OCI-LY7 (cell line): ENCODE measurements around the gene SLC66A2. TPM values are rescaled to one million over a fixed set of nuclear protein-coding genes. Genes with fewer than 3 reads are reported as not detected.

Experiments
- BruUV-seq: library from RNA; stranded (reverse); fragments of 400-500 nt; replicated peaks from 2 replicates; lab custom pipeline; 2021; lab: Mats Ljungman, UMichigan
- CTCF ChIA-PET: fragments of 300-600 bp; sonication (Branson Sonifier 250); formaldehyde crosslinking; loops from one replicate; lab custom pipeline; 2022; ENCODE audit warnings: antibody characterized with exemption; ENCODE audit not compliant: unreplicated experiment; lab: Charles Lee
- POLR2A ChIA-PET: fragments of 300-600 bp; sonication (Branson Sonifier 250); formaldehyde crosslinking; loops from one replicate; lab custom pipeline; 2022; ENCODE audit warnings: antibody characterized with exemption; lab: Charles Lee
- DNase-seq: peaks from one replicate; pipeline ENCODE4 v3.0.0-alpha.2; 2015; ENCODE audit warnings: low spot score
- H2AFZ ChIP-seq: fragments of 200-600 bp; sonication (generic), shearing (Covaris generic); 2 replicates; pipeline ENCODE4 v1.6.1; 2014; ENCODE audit warnings: mild to moderate bottlenecking, antibody characterized with exemption, low read length, moderate library complexity
- H3K27ac ChIP-seq: fragments of 200-600 bp; sonication (generic); 2 replicates; pipeline ENCODE4 v1.5.1; 2014; ENCODE audit warnings: mixed run types, low read depth, mild to moderate bottlenecking, moderate library complexity, low read length, inconsistent platforms; ENCODE audit not compliant: poor library complexity, severe bottlenecking
- H3K36me3 ChIP-seq: fragments of 200-600 bp; sonication (generic); 2 replicates; pipeline ENCODE4 v1.6.1; 2014; ENCODE audit warnings: mild to moderate bottlenecking, antibody characterized with exemption, low read length, moderate library complexity, mixed read lengths; ENCODE audit not compliant: insufficient read depth
- H3K4me1 ChIP-seq: fragments of 200-600 bp; sonication (generic); 2 replicates; pipeline ENCODE4 v1.5.1; 2014; ENCODE audit warnings: mild to moderate bottlenecking, low read length; ENCODE audit not compliant: insufficient read depth, poor library complexity, severe bottlenecking
- H3K4me2 ChIP-seq: fragments of 200-600 bp; sonication (generic); 2 replicates; pipeline ENCODE4 v1.6.1; 2014; ENCODE audit warnings: mild to moderate bottlenecking, low read length
- H3K4me3 ChIP-seq: fragments of 200-600 bp; sonication (generic); 2 replicates; pipeline ENCODE4 v1.5.1; 2014; ENCODE audit warnings: mild to moderate bottlenecking, low read depth, low read length; ENCODE audit not compliant: poor library complexity, severe bottlenecking
- H3K79me2 ChIP-seq: fragments of 200-600 bp; sonication (generic); 2 replicates; pipeline ENCODE4 v1.6.1; 2016; ENCODE audit warnings: low read depth, mild to moderate bottlenecking, low read length, moderate library complexity, mixed read lengths; ENCODE audit not compliant: insufficient read depth
- H3K9me2 ChIP-seq: fragments of 200-600 bp; sonication (generic); 2 replicates; pipeline ENCODE4 v1.6.1; 2016; ENCODE audit warnings: mild to moderate bottlenecking, low read length, mixed read lengths; ENCODE audit not compliant: insufficient read depth
- H3K9me3 ChIP-seq: fragments of 200-600 bp; sonication (generic); 2 replicates; pipeline ENCODE4 v1.6.1; 2014; ENCODE audit warnings: mild to moderate bottlenecking, mixed run types, low read length, mixed read lengths
- H4K20me1 ChIP-seq: fragments of 200-600 bp; sonication (generic); 2 replicates; pipeline ENCODE4 v1.6.1; 2014; ENCODE audit warnings: mild to moderate bottlenecking, antibody characterized with exemption, low read length, moderate library complexity, mixed read lengths; ENCODE audit not compliant: insufficient read depth
- EZH2phosphoT487 ChIP-seq: fragments of 200-600 bp; sonication (generic); IDR thresholded peaks from 2 replicates; pipeline ENCODE4 v1.6.1; 2018; ENCODE audit warnings: low read depth, borderline replicate concordance, mild to moderate bottlenecking, mixed run types, antibody characterized with exemption, low read length, moderate library complexity, mixed read lengths
- intact Hi-C: fragments of 100-400 bp; cut with micrococcal nuclease; formaldehyde crosslinking; loops from one replicate; pipeline ENCODE4 v1.10.0; 2022; ENCODE audit not compliant: unreplicated experiment
- total RNA-seq, 2 experiments: library from RNA; depleted of rRNA in 1 of 2; stranded (reverse); fragments of >200 nt in 1 of 2; shearing (Covaris generic) in 1 of 2; gene quantifications; 2 replicates each; pipeline ENCODE4 v1.2.3, GENCODE V29; 2014 to 2022
- TF ChIP-seq, protein P1 (sequence below): fragments of 200-600 bp; sonication (generic); conservative IDR thresholded peaks from 2 replicates; pipeline ENCODE4 v1.5.1; 2014; ENCODE audit warnings: mild to moderate bottlenecking, antibody characterized with exemption, low read length, moderate library complexity, mixed read lengths

SLC66A2 gene
- total RNA-seq, 2 experiments from 2014 or later = 14.5 to 17.9 TPM

DNA sequence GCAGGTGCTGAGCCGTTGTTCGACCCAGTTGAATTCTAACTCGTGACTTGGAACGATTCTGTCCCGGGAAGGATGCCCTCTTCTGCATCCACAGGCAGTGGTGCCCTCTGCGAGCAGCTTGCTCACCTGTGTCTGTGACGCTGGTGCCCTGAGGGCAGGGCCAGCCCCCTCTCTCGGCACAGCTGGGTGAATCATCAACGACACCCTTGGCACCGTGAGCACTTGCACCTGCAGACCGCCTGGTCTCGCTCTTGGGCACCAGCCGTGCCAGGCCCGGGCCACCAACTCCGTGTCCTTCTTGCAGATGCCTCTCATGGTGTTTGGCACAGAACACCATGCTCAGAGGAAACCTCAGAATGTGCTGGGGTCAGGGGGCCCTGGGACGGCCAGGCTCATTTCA is 75.0 kb downstream of the SLC66A2 start:
- Histone ChIP-seq H3K4me3 (no peak overlapping the region), H3K9me2 (no peaks in the 10 kb centered on the region), H3K4me2 (no peak overlapping the region), H3K79me2 (no peaks in the 10 kb centered on the region), H4K20me1 (no peaks in the 10 kb centered on the region), H3K36me3 (no peaks in the 10 kb centered on the region), H3K4me1 (no peaks in the 10 kb centered on the region), H2AFZ (no peak overlapping the region), H3K9me3 (no peaks in the 10 kb centered on the region), H3K27ac (no peak overlapping the region)
- no TSS peak for BruUV-seq
- intact Hi-C loops = no loop called here
- POLR2A ChIA-PET = no interaction called here
- CTCF ChIA-PET = no interaction called here
- DNase-seq = no peak
- TF ChIP-seq, protein P1, sequence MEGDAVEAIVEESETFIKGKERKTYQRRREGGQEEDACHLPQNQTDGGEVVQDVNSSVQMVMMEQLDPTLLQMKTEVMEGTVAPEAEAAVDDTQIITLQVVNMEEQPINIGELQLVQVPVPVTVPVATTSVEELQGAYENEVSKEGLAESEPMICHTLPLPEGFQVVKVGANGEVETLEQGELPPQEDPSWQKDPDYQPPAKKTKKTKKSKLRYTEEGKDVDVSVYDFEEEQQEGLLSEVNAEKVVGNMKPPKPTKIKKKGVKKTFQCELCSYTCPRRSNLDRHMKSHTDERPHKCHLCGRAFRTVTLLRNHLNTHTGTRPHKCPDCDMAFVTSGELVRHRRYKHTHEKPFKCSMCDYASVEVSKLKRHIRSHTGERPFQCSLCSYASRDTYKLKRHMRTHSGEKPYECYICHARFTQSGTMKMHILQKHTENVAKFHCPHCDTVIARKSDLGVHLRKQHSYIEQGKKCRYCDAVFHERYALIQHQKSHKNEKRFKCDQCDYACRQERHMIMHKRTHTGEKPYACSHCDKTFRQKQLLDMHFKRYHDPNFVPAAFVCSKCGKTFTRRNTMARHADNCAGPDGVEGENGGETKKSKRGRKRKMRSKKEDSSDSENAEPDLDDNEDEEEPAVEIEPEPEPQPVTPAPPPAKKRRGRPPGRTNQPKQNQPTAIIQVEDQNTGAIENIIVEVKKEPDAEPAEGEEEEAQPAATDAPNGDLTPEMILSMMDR = no peak
- no peak for TF ChIP-seq EZH2phosphoT487

DNA sequence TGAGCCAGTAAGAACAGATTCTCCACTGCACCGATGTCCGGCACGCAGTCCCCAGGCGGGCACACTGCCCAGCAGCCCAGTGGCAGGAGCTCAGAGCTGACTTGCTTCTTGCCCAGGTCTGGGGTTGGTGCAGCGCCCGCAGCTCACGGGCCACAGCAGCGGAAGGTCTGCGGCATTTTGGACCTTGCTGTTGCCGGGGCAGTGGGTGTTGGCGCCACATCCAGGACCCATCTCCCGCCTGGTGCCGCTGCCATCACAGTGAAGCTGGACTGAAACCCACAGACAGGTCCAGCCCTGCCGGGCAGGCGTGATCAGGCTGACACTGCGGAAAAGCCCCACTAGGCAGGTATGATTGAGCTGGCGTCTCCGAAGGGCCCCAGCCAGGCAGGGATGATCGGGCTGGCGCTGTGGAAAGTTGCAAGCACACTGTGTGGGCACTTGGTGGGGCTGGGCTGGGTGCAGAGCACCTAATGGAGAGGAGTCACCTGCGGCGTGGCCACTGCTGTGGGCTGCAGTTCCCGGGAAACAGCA is 75.5 kb downstream of the SLC66A2 start:
- POLR2A ChIA-PET = no interaction called here
- Histone ChIP-seq H3K4me3 (no peak overlapping the region), H3K9me2 (no peaks in the 10 kb centered on the region), H3K36me3 (no peaks in the 10 kb centered on the region), H3K4me1 (no peaks in the 10 kb centered on the region), H3K79me2 (no peaks in the 10 kb centered on the region), H4K20me1 (no peaks in the 10 kb centered on the region), H2AFZ (no peak overlapping the region), H3K9me3 (no peaks in the 10 kb centered on the region), H3K4me2 (no peak overlapping the region), H3K27ac (no peak overlapping the region)
- no peak for DNase-seq
- BruUV-seq = no TSS peak
- TF ChIP-seq, protein P1 = no peak
- no peak for TF ChIP-seq EZH2phosphoT487
- CTCF ChIA-PET = no interaction called here
- intact Hi-C loops = no loop called here

DNA sequence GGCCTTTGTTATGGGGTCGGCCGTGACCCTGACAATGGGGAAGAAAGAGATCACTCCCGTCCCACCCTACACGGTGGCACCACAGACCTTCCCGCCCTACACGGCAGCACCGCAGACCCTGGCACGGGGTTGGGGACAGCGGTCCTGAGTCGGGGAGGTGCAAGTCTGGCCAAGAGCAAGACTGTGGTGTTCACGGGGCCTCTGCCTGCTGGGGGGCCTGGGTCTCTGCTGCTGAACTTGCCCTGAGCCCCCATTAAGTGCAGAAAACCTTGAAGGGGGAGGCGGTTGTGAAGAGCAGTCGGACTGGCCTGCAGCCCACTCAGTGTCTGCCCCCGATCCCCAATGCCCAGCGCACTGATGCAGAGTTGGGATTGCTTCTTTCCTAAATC is 75.9 kb downstream of the SLC66A2 start:
- ChIA-PET CTCF (no interaction called here), POLR2A (no interaction called here)
- H3K79me2 ChIP-seq = no peaks in the 10 kb centered on the region
- H3K4me3 ChIP-seq = no peak overlapping the region
- intact Hi-C loops = no loop called here
- no peak overlapping the region for H3K4me2 ChIP-seq
- no peak overlapping the region for H3K27ac ChIP-seq
- no peaks in the 10 kb centered on the region for H3K36me3 ChIP-seq
- no peaks in the 10 kb centered on the region for H3K9me2 ChIP-seq
- no peaks in the 10 kb centered on the region for H4K20me1 ChIP-seq
- H3K9me3 ChIP-seq = no peaks in the 10 kb centered on the region
- no peak for DNase-seq
- BruUV-seq = no TSS peak
- no peak for TF ChIP-seq EZH2phosphoT487
- TF ChIP-seq, protein P1 = no peak
- no peak overlapping the region for H2AFZ ChIP-seq
- H3K4me1 ChIP-seq = no peaks in the 10 kb centered on the region
